ENCODE results near the gene LYRM4. TPM values are rescaled to one million over a fixed set of nuclear protein-coding genes. Genes with fewer than 3 reads are reported as not detected.

Gene LYRM4
- total RNA-seq, 1 donor from 2014 or later = 39.0 TPM

GRCh38 chr6:5294392-5295211, 33.9 kb upstream of the LYRM4 start:
- TF ChIP-seq CTCF (IDR thresholded peaks at IDR 0.05; ENCODE audit: unreplicated experiment) = no peak
- H3K36me3 Mint-ChIP-seq (ENCODE audit: low read depth, unreplicated experiment) = no peaks in the 10 kb centered on the region
- DNase-seq (ENCODE audit: low spot score) = no peak
- H3K27me3 Mint-ChIP-seq (ENCODE audit: unreplicated experiment) = peaks cover 1% of the 10 kb centered on the region
- H3K4me1 Mint-ChIP-seq (ENCODE audit: unreplicated experiment) = peaks cover 15% of the 10 kb centered on the region
- no peaks in the 10 kb centered on the region for H3K9me3 Mint-ChIP-seq (ENCODE audit: unreplicated experiment)
- H3K4me3 Mint-ChIP-seq (ENCODE audit: unreplicated experiment) = no peak overlapping the region
- H3K27ac Mint-ChIP-seq (ENCODE audit: unreplicated experiment) = no peak overlapping the region

GRCh38 chr6:5293692-5294091, 32.9 kb upstream of the LYRM4 start:
- no peak for DNase-seq (ENCODE audit: low spot score)
- Mint-ChIP-seq H3K9me3 (ENCODE audit: unreplicated experiment) (no peaks in the 10 kb centered on the region), H3K4me3 (ENCODE audit: unreplicated experiment) (no peak overlapping the region), H3K36me3 (ENCODE audit: low read depth, unreplicated experiment) (no peaks in the 10 kb centered on the region), H3K27me3 (ENCODE audit: unreplicated experiment) (peaks cover 1% of the 10 kb centered on the region), H3K4me1 (ENCODE audit: unreplicated experiment) (peaks cover 15% of the 10 kb centered on the region), H3K27ac (ENCODE audit: unreplicated experiment) (no peak overlapping the region)
- TF ChIP-seq CTCF (IDR thresholded peaks at IDR 0.05; ENCODE audit: unreplicated experiment) = no peak

GRCh38 chr6:5292154-5292553, 31.4 kb upstream of the LYRM4 start:
- Mint-ChIP-seq H3K9me3 (ENCODE audit: unreplicated experiment) (no peaks in the 10 kb centered on the region), H3K36me3 (ENCODE audit: low read depth, unreplicated experiment) (no peaks in the 10 kb centered on the region), H3K4me1 (ENCODE audit: unreplicated experiment) (peaks cover 20% of the 10 kb centered on the region), H3K27me3 (ENCODE audit: unreplicated experiment) (peaks cover 1% of the 10 kb centered on the region), H3K4me3 (ENCODE audit: unreplicated experiment) (no peak overlapping the region), H3K27ac (ENCODE audit: unreplicated experiment) (no peak overlapping the region)
- no peak for DNase-seq (ENCODE audit: low spot score)
- no peak for TF ChIP-seq CTCF (IDR thresholded peaks at IDR 0.05; ENCODE audit: unreplicated experiment)

- Mint-ChIP-seq H3K27me3 (ENCODE audit: unreplicated experiment) (peaks cover 1% of the 10 kb centered on the region), H3K27ac (ENCODE audit: unreplicated experiment) (no peak overlapping the region)
Observed at GRCh38 chr6:5290500-5290899, 29.8 kb upstream of the LYRM4 start.

More at GRCh38 chr6:5290500-5290899, 29.8 kb upstream of the LYRM4 start:
- no peak for TF ChIP-seq CTCF (IDR thresholded peaks at IDR 0.05; ENCODE audit: unreplicated experiment)
- no peak for DNase-seq (ENCODE audit: low spot score)
- Mint-ChIP-seq H3K4me3 (ENCODE audit: unreplicated experiment) (no peak overlapping the region), H3K36me3 (ENCODE audit: low read depth, unreplicated experiment) (no peaks in the 10 kb centered on the region), H3K9me3 (ENCODE audit: unreplicated experiment) (no peaks in the 10 kb centered on the region), H3K4me1 (ENCODE audit: unreplicated experiment) (peaks cover 24% of the 10 kb centered on the region)
